ENCODE measurements around the gene STH.

The STH gene

DNA sequence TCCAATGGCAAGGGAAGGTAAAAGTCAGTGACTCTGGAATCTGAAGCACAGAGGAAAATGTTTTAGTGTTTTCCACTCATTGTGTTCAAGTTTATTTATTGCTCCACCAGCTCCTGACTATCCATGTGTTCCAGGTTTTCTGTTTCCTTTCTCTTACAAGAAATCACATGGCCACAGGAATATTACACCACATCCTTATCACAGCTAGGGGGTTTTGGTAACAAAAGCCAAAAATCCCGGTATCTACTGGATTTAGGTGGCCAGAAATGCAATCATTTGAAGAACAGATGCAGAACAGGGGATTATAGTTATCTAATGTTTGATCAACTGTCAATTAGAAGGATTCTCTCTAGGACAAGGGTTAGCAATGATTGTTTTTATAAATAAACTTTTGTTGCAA, 47.9 kb downstream of the STH start:
- peak; percentile 82 for DNase-seq (ENCODE audit: low read depth)

DNA sequence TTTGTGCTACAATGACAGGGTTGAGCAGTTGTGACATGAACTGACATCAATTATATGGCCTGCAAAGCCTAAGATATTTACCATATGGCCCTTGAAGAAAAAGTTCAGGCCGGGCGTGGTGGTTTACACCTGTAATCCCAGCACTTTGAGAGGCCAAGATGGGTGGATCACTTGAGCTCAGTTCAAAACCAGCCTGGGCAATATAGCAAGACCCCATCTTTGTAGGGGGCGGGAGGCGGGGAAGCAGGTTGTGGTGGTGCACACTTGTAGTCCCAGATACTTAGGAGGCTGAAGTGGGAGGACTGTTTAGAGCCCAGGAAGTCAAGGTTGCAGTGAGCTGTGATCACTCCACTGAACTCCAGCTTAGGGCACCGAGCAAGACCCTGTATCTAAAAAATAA, 48.3 kb downstream of the STH start:
- no peak for DNase-seq (ENCODE audit: low read depth)

DNA sequence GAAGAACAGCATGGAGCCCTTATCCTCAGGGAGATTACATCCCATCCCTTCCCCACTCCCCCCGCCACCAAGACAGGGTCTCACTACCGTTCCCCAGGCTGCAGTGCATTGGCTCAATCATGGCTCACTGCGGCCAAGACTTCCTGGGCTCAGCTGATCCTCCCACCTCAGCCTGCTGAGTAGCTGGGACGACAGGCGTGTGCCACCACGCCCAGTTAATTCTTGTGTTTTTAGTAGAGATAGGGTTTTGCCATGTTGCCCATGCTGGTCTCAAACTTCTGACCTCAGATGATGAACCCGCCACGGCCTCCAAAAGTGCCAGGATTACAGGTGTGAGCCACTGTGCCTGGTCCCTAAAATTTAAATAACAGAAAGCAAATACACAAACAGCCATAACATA, 48.8 kb downstream of the STH start:
- no peak for DNase-seq (ENCODE audit: low read depth)
